GM23338 (cell line): Measurements from ENCODE around the gene VEZT. TPM values are rescaled to one million over a fixed set of nuclear protein-coding genes. Genes with fewer than 3 reads are reported as not detected.

Experiments
- ATAC-seq: fragments of 200-7000 bp; cut with Tn5 transposase; 3 replicates; pipeline ENCODE4 v1.9.1; 2020
- DNase-seq: peaks from one replicate; pipeline ENCODE4 v3.0.0-alpha.2; 2015; ENCODE audit warnings: low spot score
- H2AFZ ChIP-seq: fragments of 200-600 bp; sonication (generic); 2 replicates; pipeline ENCODE4 v1.8.0; 2016; ENCODE audit warnings: antibody characterized with exemption, mild to moderate bottlenecking, moderate library complexity
- H3F3A ChIP-seq: fragments of 200-600 bp; sonication (generic); replicated peaks from 2 replicates; pipeline ENCODE4 v1.8.0; 2017; ENCODE audit warnings: antibody characterized with exemption, mixed run types, low read depth
- H3K27ac ChIP-seq: fragments of 200-600 bp; sonication (generic); 2 replicates; pipeline ENCODE4 v1.6.1; 2016; ENCODE audit warnings: low read depth
- H3K27me3 ChIP-seq: fragments of 200-600 bp; sonication (generic); 2 replicates; pipeline ENCODE4 v1.8.0; 2016; ENCODE audit warnings: mild to moderate bottlenecking, mixed run types, moderate library complexity; ENCODE audit not compliant: insufficient read depth
- H3K36me3 ChIP-seq: fragments of 200-600 bp; sonication (generic); 2 replicates; pipeline ENCODE4 v1.8.0; 2016; ENCODE audit warnings: mild to moderate bottlenecking; ENCODE audit not compliant: insufficient read depth
- H3K4me1 ChIP-seq: fragments of 200-600 bp; sonication (generic); 2 replicates; pipeline ENCODE4 v1.8.0; 2016; ENCODE audit warnings: mild to moderate bottlenecking, moderate library complexity; ENCODE audit not compliant: insufficient read depth
- H3K4me2 ChIP-seq: fragments of 200-600 bp; sonication (generic); 2 replicates; pipeline ENCODE4 v1.7.1; 2017; ENCODE audit warnings: mixed run types
- H3K4me3 ChIP-seq: fragments of 200-600 bp; sonication (generic); 2 replicates; pipeline ENCODE4 v1.6.1; 2016; ENCODE audit warnings: mixed run types
- H3K79me2 ChIP-seq: fragments of 200-600 bp; sonication (generic); replicated peaks from 2 replicates; pipeline ENCODE4 v1.8.0; 2017; ENCODE audit warnings: mild to moderate bottlenecking; ENCODE audit not compliant: insufficient read depth
- H3K9me2 ChIP-seq: fragments of 200-600 bp; sonication (generic); 2 replicates; pipeline ENCODE4 v1.8.0; 2017; ENCODE audit not compliant: insufficient read depth
- H4K20me1 ChIP-seq: fragments of 200-600 bp; sonication (generic); replicated peaks from 2 replicates; pipeline ENCODE4 v1.8.0; 2017; ENCODE audit warnings: mild to moderate bottlenecking; ENCODE audit not compliant: insufficient read depth
- H3K27ac Mint-ChIP-seq: 2 replicates; pipeline ENCODE4 v1.8.0; 2020; ENCODE audit warnings: inconsistent platforms, mild to moderate bottlenecking, moderate library complexity, mixed read lengths
- H3K27me3 Mint-ChIP-seq: 3 replicates; pipeline ENCODE4 v1.8.0; 2022; ENCODE audit warnings: low read depth, mild to moderate bottlenecking, moderate library complexity, mixed read lengths, inconsistent platforms; ENCODE audit not compliant: insufficient read depth, poor library complexity
- H3K36me3 Mint-ChIP-seq: 3 replicates; pipeline ENCODE4 v1.8.0; 2021; ENCODE audit warnings: low read depth, mild to moderate bottlenecking, inconsistent platforms, moderate library complexity, mixed read lengths
- H3K4me1 Mint-ChIP-seq: 3 replicates; pipeline ENCODE4 v1.8.0; 2020; ENCODE audit warnings: mild to moderate bottlenecking, inconsistent platforms, mixed read lengths
- H3K4me3 Mint-ChIP-seq: 3 replicates; pipeline ENCODE4 v1.8.0; 2021; ENCODE audit warnings: moderate library complexity, mild to moderate bottlenecking, inconsistent platforms, mixed read lengths
- H3K9me3 Mint-ChIP-seq: 3 replicates; pipeline ENCODE4 v1.8.0; 2020; ENCODE audit warnings: moderate library complexity, mild to moderate bottlenecking, inconsistent platforms, mixed read lengths
- CTCF ChIP-seq, 2 experiments: fragments of 200-600 bp in 1 of 2; sonication (generic) in 1 of 2; conservative IDR thresholded peaks; 2 replicates each; pipeline versions ENCODE4 v1.5.1 to v1.6.1; 2016 to 2017; ENCODE audit warnings: antibody characterized with exemption in 2 of 2, low read depth in 2 of 2, mild to moderate bottlenecking in 2 of 2, moderate library complexity in 1 of 2
- ETS1 ChIP-seq: IDR thresholded peaks from 2 replicates; pipeline ENCODE4 v1.6.1; 2016; ENCODE audit warnings: antibody characterized with exemption
- EZH2 ChIP-seq: fragments of 200-600 bp; sonication (generic); IDR thresholded peaks from one replicate; pipeline ENCODE4 v1.8.0; 2017; ENCODE audit warnings: antibody characterized with exemption, mild to moderate bottlenecking, low read depth; ENCODE audit not compliant: unreplicated experiment
- EZH2phosphoT487 ChIP-seq: fragments of 200-600 bp; sonication (generic); IDR thresholded peaks from one replicate; pipeline ENCODE4 v1.8.1; 2018; ENCODE audit warnings: antibody characterized with exemption; ENCODE audit not compliant: unreplicated experiment
- JUNB ChIP-seq: IDR thresholded peaks from one replicate; pipeline ENCODE4 v1.6.1; 2016; ENCODE audit warnings: antibody characterized with exemption; ENCODE audit not compliant: unreplicated experiment
- NANOG ChIP-seq: IDR thresholded peaks from 2 replicates; pipeline ENCODE4 v1.6.1; 2016; ENCODE audit warnings: antibody characterized with exemption, borderline replicate concordance
- POLR2AphosphoS5 ChIP-seq: IDR thresholded peaks from 2 replicates; pipeline ENCODE4 v1.6.1; 2016; ENCODE audit warnings: antibody characterized with exemption, low read depth
- STAT1 ChIP-seq: IDR thresholded peaks from one replicate; pipeline ENCODE4 v1.6.1; 2016; ENCODE audit warnings: antibody characterized with exemption; ENCODE audit not compliant: unreplicated experiment
- ZNF114 ChIP-seq: fragments of 250-450 bp; sonication (Bioruptor Pico); IDR thresholded peaks from 2 replicates; pipeline ENCODE4 v1.5.0; 2020; ENCODE audit warnings: mild to moderate bottlenecking, moderate library complexity
- ZNF462 ChIP-seq: fragments of 250-450 bp; sonication (Bioruptor Pico); IDR thresholded peaks from 2 replicates; pipeline ENCODE4 v1.5.0; 2020; ENCODE audit warnings: mild to moderate bottlenecking, moderate library complexity
- polyA plus RNA-seq: library from polyadenylated mRNA; unstranded; fragments of >200 nt; fragmentation: Nextera tagmentation; extraction: Ambion mirVana; gene quantifications from 2 replicates; pipeline ENCODE4 v1.2.1, GENCODE V29; 2016
- total RNA-seq: library from RNA; depleted of rRNA; stranded (reverse); fragments of >200 nt; shearing (Covaris generic); gene quantifications from 2 replicates; pipeline ENCODE4 v1.2.3, GENCODE V29; 2014

Gene VEZT
- total and polyA plus RNA-seq, 2 experiments from 2014 or later = 34.2 to 51.5 TPM

- H3K4me1 ChIP-seq = peaks cover 9% of the 10 kb centered on the region
- H3K4me2 ChIP-seq = no peak overlapping the region
- H3K79me2 ChIP-seq = no peaks in the 10 kb centered on the region; the same call in none of the 2 replicates
- Mint-ChIP-seq H3K4me3 (no peak overlapping the region), H3K4me1 (peaks cover 28% of the 10 kb centered on the region), H3K27ac (no peak overlapping the region), H3K36me3 (peaks cover 34% of the 10 kb centered on the region), H3K27me3 (peaks cover 6% of the 10 kb centered on the region), H3K9me3 (no peaks in the 10 kb centered on the region)
- no peaks in the 10 kb centered on the region for H3K27me3 ChIP-seq
- H3K36me3 ChIP-seq = peaks cover 3% of the 10 kb centered on the region; the same call in 1 of the 2 replicates
- no peaks in the 10 kb centered on the region; the same call in 1 of the 2 replicates for H4K20me1 ChIP-seq
- no peak overlapping the region for H3K27ac ChIP-seq
- H2AFZ ChIP-seq = no peak overlapping the region
- DNase-seq (no peak), ATAC-seq (no peak)
- TF ChIP-seq NANOG = no peak
- no peak for TF ChIP-seq POLR2AphosphoS5
- no peak for TF ChIP-seq ZNF462 (CRISPR knock-in tag)
- no peak for TF ChIP-seq EZH2
- no peak for TF ChIP-seq STAT1
- H3K9me2 ChIP-seq = no peaks in the 10 kb centered on the region
- H3F3A ChIP-seq = no peaks in the 10 kb centered on the region; the same call in 1 of the 2 replicates
- no peak overlapping the region for H3K4me3 ChIP-seq
These were observed 41.8 kb downstream of the VEZT start for GRCh38 chr12:95259368-95259767.

- H3K4me2 ChIP-seq = no peak overlapping the region
- Mint-ChIP-seq H3K9me3 (no peaks in the 10 kb centered on the region), H3K4me1 (peaks cover 22% of the 10 kb centered on the region), H3K27ac (no peak overlapping the region), H3K36me3 (peaks cover 22% of the 10 kb centered on the region), H3K27me3 (peaks cover 2% of the 10 kb centered on the region), H3K4me3 (no peak overlapping the region)
- H3K9me2 ChIP-seq = no peaks in the 10 kb centered on the region
- H3K27ac ChIP-seq = no peak overlapping the region
- H3K4me1 ChIP-seq = peaks cover 9% of the 10 kb centered on the region
- H3K4me3 ChIP-seq = no peak overlapping the region
- H3K27me3 ChIP-seq = no peaks in the 10 kb centered on the region
- H3K36me3 ChIP-seq = peaks cover 3% of the 10 kb centered on the region; the same call in 1 of the 2 replicates
- no peaks in the 10 kb centered on the region; the same call in 1 of the 2 replicates for H4K20me1 ChIP-seq
- no peaks in the 10 kb centered on the region; the same call in 1 of the 2 replicates for H3K79me2 ChIP-seq
- DNase-seq (no peak), ATAC-seq (no peak)
- no peaks in the 10 kb centered on the region; the same call in 1 of the 2 replicates for H3F3A ChIP-seq
- no peak overlapping the region for H2AFZ ChIP-seq
- no peak for TF ChIP-seq ZNF114 (CRISPR knock-in tag)
- no peak for TF ChIP-seq EZH2phosphoT487
- TF ChIP-seq EZH2 = no peak
- no peak for TF ChIP-seq NANOG
- no peak for TF ChIP-seq STAT1
- TF ChIP-seq POLR2AphosphoS5 = no peak
- no peak for TF ChIP-seq ETS1
- no peak for TF ChIP-seq CTCF (conservative IDR thresholded peaks at IDR 0.05; ENCODE audit: low read depth in 2 of 2)
- TF ChIP-seq JUNB = no peak
These were observed 43.5 kb downstream of the VEZT start for GRCh38 chr12:95261109-95261508.
